Endothelial cell of umbilical vein (primary cell): ENCODE results near the gene FBLN7.

Experiments used
- CTCF ChIP-seq, 2 donors: IDR thresholded peaks; 1 replicate in 1 of 2; 2 replicates in 1 of 2; pipeline ENCODE4 v1.5.1; 2011; ENCODE audit warnings: low read length in 2 of 2, mild to moderate bottlenecking in 2 of 2, moderate library complexity in 2 of 2, control low read depth in 1 of 2, inconsistent platforms in 1 of 2, low read depth in 1 of 2; ENCODE audit not compliant: insufficient read depth in 1 of 2; ENCODE audit errors: extremely low read depth in 1 of 2
- EZH2 ChIP-seq: IDR thresholded peaks from 2 replicates; pipeline ENCODE4 v1.6.1; 2012; ENCODE audit warnings: borderline replicate concordance, low read depth, mild to moderate bottlenecking, moderate library complexity, low read length, inconsistent platforms; ENCODE audit not compliant: severe bottlenecking
- GATA2 ChIP-seq: IDR thresholded peaks from 2 replicates; pipeline ENCODE4 v1.7.0; 2011; ENCODE audit warnings: low read depth, mild to moderate bottlenecking, moderate library complexity, mixed read lengths, low read length; ENCODE audit not compliant: insufficient read length, insufficient read depth
- JUN ChIP-seq: IDR thresholded peaks from 2 replicates; pipeline ENCODE4 v1.6.1; 2011; ENCODE audit warnings: borderline replicate concordance, low read depth; ENCODE audit not compliant: insufficient read length, insufficient read depth
- MAX ChIP-seq: IDR thresholded peaks from 2 replicates; pipeline ENCODE4 v1.6.1; 2011; ENCODE audit not compliant: insufficient read depth, insufficient read length
- POLR2AphosphoS5 ChIP-seq: IDR thresholded peaks from 2 replicates; pipeline ENCODE4 v1.6.1; 2012; ENCODE audit warnings: low read depth, mild to moderate bottlenecking, control low read depth, low read length, moderate library complexity; ENCODE audit not compliant: insufficient read depth

GRCh38 chr2:112137516-112138158, 548 bp upstream of the FBLN7 start:
- no peak for TF ChIP-seq CTCF (IDR thresholded peaks at IDR 0.05; ENCODE audit: extremely low read depth in 1 of 2, insufficient read depth in 1 of 2, low read depth in 1 of 2, low read length in 2 of 2)
- TF ChIP-seq MAX = no peak
- TF ChIP-seq EZH2 = no peak
- TF ChIP-seq GATA2 = no peak
- no peak for TF ChIP-seq JUN
- TF ChIP-seq POLR2AphosphoS5 = no peak
